Uterus (tissue), 4 donors: ENCODE results near the gene DAG1. TPM values are rescaled to one million over a fixed set of nuclear protein-coding genes. Genes with fewer than 3 reads are reported as not detected.
A peak's percentile ranks its signal among the peaks of the same experiment; 100 is the strongest.

Experiments
- DNase-seq, 2 donors: peaks; one replicate each; pipeline ENCODE4 v3.0.0-alpha.2; 2019 to 2020
- H3K27ac ChIP-seq, 2 donors: fragments of 200-600 bp; sonication (generic); 1 replicate in 1 of 2; 2 replicates in 1 of 2; pipeline ENCODE4 v1.5.1; 2016 to 2018
- H3K27me3 ChIP-seq, 2 donors: fragments of 200-600 bp; sonication (generic); one replicate each; pipeline ENCODE4 v1.5.1; 2018 to 2019; ENCODE audit warnings: control low read depth in 1 of 2
- H3K36me3 ChIP-seq, 2 donors: fragments of 200-600 bp; sonication (generic); one replicate each; pipeline ENCODE4 v1.5.1; 2019; ENCODE audit warnings: control low read depth in 1 of 2
- H3K4me1 ChIP-seq, 2 donors: fragments of 200-600 bp; sonication (generic); one replicate each; pipeline ENCODE4 v1.5.1; 2018 to 2019; ENCODE audit warnings: control low read depth in 1 of 2
- H3K4me3 ChIP-seq, 2 donors: fragments of 200-600 bp; sonication (generic); 1 replicate in 1 of 2; 2 replicates in 1 of 2; pipeline ENCODE4 v1.5.1; 2018 to 2019; ENCODE audit warnings: mild to moderate bottlenecking in 1 of 2
- H3K9me3 ChIP-seq, 2 donors: fragments of 200-600 bp; sonication (generic); one replicate each; pipeline ENCODE4 v1.5.1; 2019; ENCODE audit warnings: control low read depth in 1 of 2
- CTCF ChIP-seq, 4 experiments: fragments of 200-600 bp in 2 of 4; fragments of 450-650 bp in 2 of 4; sonication (generic) in 2 of 4; IDR thresholded peaks; one replicate each; pipeline ENCODE4 v1.5.1; 2016 to 2019; ENCODE audit warnings: antibody characterized with exemption in 4 of 4, mild to moderate bottlenecking in 2 of 4, moderate library complexity in 1 of 4
- POLR2A ChIP-seq, 2 donors: fragments of 450-650 bp; IDR thresholded peaks; one replicate each; pipeline ENCODE4 v1.6.1; 2016; ENCODE audit warnings: antibody characterized with exemption in 2 of 2, mild to moderate bottlenecking in 1 of 2, moderate library complexity in 1 of 2
- intact Hi-C: fragments of 100-400 bp; cut with DNase I; formaldehyde crosslinking; loops from one replicate; pipeline ENCODE4 v1.15.1; 2023; ENCODE audit warnings: low total_unique reads
- total RNA-seq, 4 donors: library from RNA; depleted of rRNA in 3 of 4; stranded (reverse); fragments of >200 nt in 3 of 4; gene quantifications; one replicate each; pipeline versions ENCODE4 v1.1.0 to v1.2.4, GENCODE V29; 2014 to 2023
- donor health status: DM: yes; HTN: yes; CAD: no.

Gene DAG1
- total RNA-seq, 4 donors from 2014 or later = 34.3 to 76.4 (median 48.1) TPM

GRCh38 chr3:49427586-49427985 is 42.5 kb upstream of the DAG1 start:
- intact Hi-C loops = no loop called here
- Histone ChIP-seq H3K4me3 (no peak overlapping the region), H3K27me3 (no peaks in the 10 kb centered on the region), H3K27ac (no peak overlapping the region), H3K36me3 (no peaks in the 10 kb centered on the region), H3K4me1 (peaks cover 0 to 5% of the 10 kb centered on the region in 2 donors), H3K9me3 (no peaks in the 10 kb centered on the region)
- DNase-seq = no peak
- TF ChIP-seq POLR2A (IDR thresholded peaks at IDR 0.05) (no peak), CTCF (IDR thresholded peaks at IDR 0.05) (no peak)

GRCh38 chr3:49428752-49429080 is 41.4 kb upstream of the DAG1 start:
- no peaks in the 10 kb centered on the region for H3K9me3 ChIP-seq
- DNase-seq = no peak
- no peaks in the 10 kb centered on the region for H3K27me3 ChIP-seq
- TF ChIP-seq CTCF (IDR thresholded peaks at IDR 0.05) (no peak), POLR2A (IDR thresholded peaks at IDR 0.05) (no peak)
- H3K36me3 ChIP-seq = no peaks in the 10 kb centered on the region
- H3K4me3 ChIP-seq = peak overlapping the region; percentile 67 to 75
- peaks cover 0 to 5% of the 10 kb centered on the region in 2 donors for H3K4me1 ChIP-seq
- intact Hi-C loops = no loop called here
- peak overlapping the region; percentile 83 to 91 for H3K27ac ChIP-seq

GRCh38 chr3:49434731-49435130 is 35.3 kb upstream of the DAG1 start:
- Histone ChIP-seq H3K27ac (no peak overlapping the region), H3K4me3 (no peak overlapping the region), H3K27me3 (no peaks in the 10 kb centered on the region), H3K9me3 (no peaks in the 10 kb centered on the region), H3K36me3 (no peaks in the 10 kb centered on the region), H3K4me1 (no peaks in the 10 kb centered on the region)
- no peak for TF ChIP-seq POLR2A (IDR thresholded peaks at IDR 0.05)
- TF ChIP-seq CTCF (IDR thresholded peaks at IDR 0.05) = no peak
- DNase-seq = no peak
- intact Hi-C loops = no loop called here

GRCh38 chr3:49445391-49445790 is 24.7 kb upstream of the DAG1 start:
- peaks cover 0 to 4% of the 10 kb centered on the region in 2 donors for H3K4me1 ChIP-seq
- no peak for DNase-seq
- intact Hi-C loops = loop anchor here (10.0 kb wide), 2 partner anchors 271 to 461 kb away; partner anchors contain the start of gene KLHDC8B
- no peak overlapping the region for H3K27ac ChIP-seq
- no peaks in the 10 kb centered on the region for H3K36me3 ChIP-seq
- H3K27me3 ChIP-seq = no peaks in the 10 kb centered on the region
- H3K9me3 ChIP-seq = no peaks in the 10 kb centered on the region
- no peak for TF ChIP-seq POLR2A (IDR thresholded peaks at IDR 0.05)
- H3K4me3 ChIP-seq = no peak overlapping the region

- Histone ChIP-seq H3K4me1 (no peaks in the 10 kb centered on the region), H3K36me3 (no peaks in the 10 kb centered on the region), H3K27me3 (no peaks in the 10 kb centered on the region), H3K9me3 (no peaks in the 10 kb centered on the region), H3K27ac (no peak overlapping the region), H3K4me3 (no peak overlapping the region)
- no peak for TF ChIP-seq CTCF (IDR thresholded peaks at IDR 0.05)
- TF ChIP-seq POLR2A (IDR thresholded peaks at IDR 0.05) = no peak
- intact Hi-C loops = loop anchor here (10.0 kb wide), 1 partner anchor 159 kb away; no protein-coding TSS in a partner anchor
- DNase-seq = no peak
Measured at GRCh38 chr3:49453621-49454020, 16.4 kb upstream of the DAG1 start.

- DNase-seq = no peak
- TF ChIP-seq POLR2A (IDR thresholded peaks at IDR 0.05) (no peak), CTCF (IDR thresholded peaks at IDR 0.05) (peak in 1 of 4 experiments; percentile 11)
- Histone ChIP-seq H3K4me3 (no peak overlapping the region), H3K9me3 (no peaks in the 10 kb centered on the region), H3K36me3 (no peaks in the 10 kb centered on the region), H3K27me3 (no peaks in the 10 kb centered on the region), H3K27ac (no peak overlapping the region), H3K4me1 (no peaks in the 10 kb centered on the region)
- intact Hi-C loops = loop anchor here (10.0 kb wide), 1 partner anchor 160 kb away; no protein-coding TSS in a partner anchor
Measured at GRCh38 chr3:49454458-49454857, 15.6 kb upstream of the DAG1 start.
